HPDE6-E6E7 (cell line): Measurements from ENCODE around the gene ICAM1.
"Not testable (repeated sequence)": the region's sequence is repeated elsewhere in the genome, so short reads cannot be mapped to it uniquely, and the experiment has no call there.

Experiments used
- DNase-seq: peaks from one replicate; pipeline ENCODE4 v3.0.0; 2011; ENCODE audit warnings: missing footprints; ENCODE audit errors: extremely low spot score

ICAM1 gene

GRCh38 chr19:10277795-10278589, 7.1 kb downstream of the ICAM1 start:
- no peak for DNase-seq

- no peak for DNase-seq
Measured at GRCh38 chr19:10278935-10279334, 8.0 kb downstream of the ICAM1 start.

- DNase-seq: no peak
Measured at GRCh38 chr19:10279737-10280442, 9.0 kb downstream of the ICAM1 start.

GRCh38 chr19:10282043-10282442, 11.1 kb downstream of the ICAM1 start:
- not testable (repeated sequence) for DNase-seq

- DNase-seq: no peak
Measured at GRCh38 chr19:10283301-10284064, 12.6 kb downstream of the ICAM1 start.

- no peak for DNase-seq
Measured at GRCh38 chr19:10284065-10284959, 13.4 kb downstream of the ICAM1 start.

- no peak for DNase-seq
Measured at GRCh38 chr19:10284960-10285278, 14.0 kb downstream of the ICAM1 start.

- DNase-seq: no peak
Measured at GRCh38 chr19:10285393-10285792, 14.5 kb downstream of the ICAM1 start.

GRCh38 chr19:10286803-10287737, 16.1 kb downstream of the ICAM1 start, which contains the start of gene ICAM4:
ICAM4 (plus strand) TSS chr19:10286955; CDS start chr19:10287013, 58 bp downstream.
- DNase-seq: no peak

- DNase-seq: peak; percentile 86
Measured at GRCh38 chr19:10288662-10289166, 17.8 kb downstream of the ICAM1 start.

- DNase-seq: peak; percentile 73
Measured at GRCh38 chr19:10289167-10289835, 18.4 kb downstream of the ICAM1 start.

- DNase-seq: no peak
Measured at GRCh38 chr19:10289836-10290356, 19.0 kb downstream of the ICAM1 start, which contains the start of gene ICAM5. ICAM5 (plus strand) TSS chr19:10289952; CDS start chr19:10290044, 92 bp downstream.

- no peak for DNase-seq
Measured at GRCh38 chr19:10290357-10290875, 19.5 kb downstream of the ICAM1 start.

GRCh38 chr19:10290876-10291553, 20.1 kb downstream of the ICAM1 start:
- DNase-seq: no peak

GRCh38 chr19:10291554-10292205, 20.8 kb downstream of the ICAM1 start:
- DNase-seq: no peak

GRCh38 chr19:10292206-10292788, 21.4 kb downstream of the ICAM1 start:
- DNase-seq: no peak
